Measurements from ENCODE around the gene PPM1L. TPM values are rescaled to one million over a fixed set of nuclear protein-coding genes. Genes with fewer than 3 reads are reported as not detected.

Gene PPM1L
- total and polyA plus RNA-seq, 4 experiments from 2014 or later, result 0.84 to 6.5 (median 3.4) TPM

- H3K9me3 ChIP-seq (ENCODE audit: control insufficient read depth in 1 of 2, low read length in 2 of 2), result no peaks in the 10 kb centered on the region
- POLR2A ChIA-PET (ENCODE audit: partially characterized antibody), result no interaction called here
- Mint-ChIP-seq H3K36me3 (no peaks in the 10 kb centered on the region), H3K27ac (peak overlapping the region in 1 of 7 donors; percentile 8), H3K27me3 (peaks cover 0 to 7% of the 10 kb centered on the region in 2 donors), H3K9me3 (no peaks in the 10 kb centered on the region), H3K4me3 (no peak overlapping the region), H3K4me1 (no peaks in the 10 kb centered on the region)
- H3K4me1 ChIP-seq (ENCODE audit: insufficient read depth, low read length), result no peaks in the 10 kb centered on the region
- intact Hi-C loops (cut with micrococcal nuclease), result no loop called here
- no peaks in the 10 kb centered on the region for H3K36me3 ChIP-seq (ENCODE audit: insufficient read depth, low read length)
- no peak overlapping the region for H3K4me3 ChIP-seq (ENCODE audit: low read length in 2 of 2)
- no peak for DNase-seq
- CTCF ChIA-PET (ENCODE audit: partially characterized antibody), result no interaction called here
- no peaks in the 10 kb centered on the region for H3K27me3 ChIP-seq (ENCODE audit: insufficient read depth, low read length)
- no peak overlapping the region for H3K27ac ChIP-seq (ENCODE audit: low read depth, low read length)
Measured at GRCh38 chr3:160928183-160928726, 172.2 kb downstream of the PPM1L start.

- H3K4me1 ChIP-seq (ENCODE audit: insufficient read depth, low read length), result no peaks in the 10 kb centered on the region
- H3K27ac Mint-ChIP-seq, result peak overlapping the region in 1 of 7 donors; percentile 66
- H3K4me3 ChIP-seq (ENCODE audit: low read length in 2 of 2), result no peak overlapping the region
- no peaks in the 10 kb centered on the region for H3K9me3 Mint-ChIP-seq
- intact Hi-C loops (cut with micrococcal nuclease), result no loop called here
- H3K27me3 Mint-ChIP-seq, result peaks cover 0 to 7% of the 10 kb centered on the region in 2 donors
- no peaks in the 10 kb centered on the region for H3K4me1 Mint-ChIP-seq
- no peak for DNase-seq
- no peak overlapping the region for H3K27ac ChIP-seq (ENCODE audit: low read depth, low read length)
- H3K4me3 Mint-ChIP-seq, result no peak overlapping the region
- H3K36me3 Mint-ChIP-seq, result no peaks in the 10 kb centered on the region
- ChIA-PET POLR2A (ENCODE audit: partially characterized antibody) (no interaction called here), CTCF (ENCODE audit: partially characterized antibody) (interaction anchor here (1.1 kb wide), 1 partner anchor 12 kb away, joined by 6 read pairs; no protein-coding TSS in a partner anchor)
- no peaks in the 10 kb centered on the region for H3K9me3 ChIP-seq (ENCODE audit: control insufficient read depth in 1 of 2, low read length in 2 of 2)
- H3K27me3 ChIP-seq (ENCODE audit: insufficient read depth, low read length), result no peaks in the 10 kb centered on the region
- no peaks in the 10 kb centered on the region for H3K36me3 ChIP-seq (ENCODE audit: insufficient read depth, low read length)
Measured at GRCh38 chr3:160929595-160929994, 173.6 kb downstream of the PPM1L start.

- DNase-seq, result no peak
- no peaks in the 10 kb centered on the region for H3K36me3 ChIP-seq (ENCODE audit: insufficient read depth, low read length)
- CTCF ChIA-PET (ENCODE audit: partially characterized antibody), result interaction anchor here (1.7 to 1.9 kb wide), 2 partner anchors 10 to 223 kb away, joined by 6 to 7 read pairs; no protein-coding TSS in a partner anchor
- POLR2A ChIA-PET (ENCODE audit: partially characterized antibody), result no interaction called here
- no peak overlapping the region for H3K27ac ChIP-seq (ENCODE audit: low read depth, low read length)
- Mint-ChIP-seq H3K9me3 (no peaks in the 10 kb centered on the region), H3K27ac (no peak overlapping the region), H3K36me3 (no peaks in the 10 kb centered on the region), H3K4me3 (no peak overlapping the region), H3K27me3 (peaks cover 0 to 7% of the 10 kb centered on the region in 2 donors), H3K4me1 (no peaks in the 10 kb centered on the region)
- intact Hi-C loops (cut with micrococcal nuclease), result no loop called here
- no peaks in the 10 kb centered on the region for H3K4me1 ChIP-seq (ENCODE audit: insufficient read depth, low read length)
- H3K4me3 ChIP-seq (ENCODE audit: low read length in 2 of 2), result no peak overlapping the region
- no peaks in the 10 kb centered on the region for H3K9me3 ChIP-seq (ENCODE audit: control insufficient read depth in 1 of 2, low read length in 2 of 2)
- H3K27me3 ChIP-seq (ENCODE audit: insufficient read depth, low read length), result no peaks in the 10 kb centered on the region
Measured at GRCh38 chr3:160931474-160931873, 175.4 kb downstream of the PPM1L start.

- no peaks in the 10 kb centered on the region for H3K4me1 Mint-ChIP-seq
- ChIA-PET POLR2A (ENCODE audit: partially characterized antibody) (no interaction called here), CTCF (ENCODE audit: partially characterized antibody) (interaction anchor here (1.2 kb wide), 1 partner anchor 10 kb away, joined by 3 read pairs; no protein-coding TSS in a partner anchor)
- DNase-seq, result no peak
- H3K4me3 ChIP-seq (ENCODE audit: low read length in 2 of 2), result no peak overlapping the region
- H3K27ac ChIP-seq (ENCODE audit: low read depth, low read length), result no peak overlapping the region
- no peak overlapping the region for H3K4me3 Mint-ChIP-seq
- peaks cover 0 to 3% (median 0%) of the 10 kb centered on the region in 8 donors for H3K9me3 Mint-ChIP-seq
- H3K36me3 ChIP-seq (ENCODE audit: insufficient read depth, low read length), result no peaks in the 10 kb centered on the region
- no peaks in the 10 kb centered on the region for H3K36me3 Mint-ChIP-seq
- H3K27me3 Mint-ChIP-seq, result peaks cover 0 to 7% of the 10 kb centered on the region in 2 donors
- no peaks in the 10 kb centered on the region for H3K9me3 ChIP-seq (ENCODE audit: control insufficient read depth in 1 of 2, low read length in 2 of 2)
- intact Hi-C loops (cut with micrococcal nuclease), result no loop called here
- no peaks in the 10 kb centered on the region for H3K27me3 ChIP-seq (ENCODE audit: insufficient read depth, low read length)
- H3K4me1 ChIP-seq (ENCODE audit: insufficient read depth, low read length), result no peaks in the 10 kb centered on the region
- H3K27ac Mint-ChIP-seq, result no peak overlapping the region
Measured at GRCh38 chr3:160935413-160936095, 179.5 kb downstream of the PPM1L start.

GRCh38 chr3:160941885-160942494, 186.0 kb downstream of the PPM1L start:
- Mint-ChIP-seq H3K9me3 (peaks cover 0 to 3% (median 0%) of the 10 kb centered on the region in 8 donors), H3K4me1 (peaks cover 0 to 4% (median 3%) of the 10 kb centered on the region in 4 donors), H3K4me3 (no peak overlapping the region), H3K27ac (no peak overlapping the region), H3K27me3 (no peaks in the 10 kb centered on the region), H3K36me3 (no peaks in the 10 kb centered on the region)
- DNase-seq, result peak; percentile 52 to 65 (median 58)
- Histone ChIP-seq H3K4me1 (ENCODE audit: insufficient read depth, low read length) (no peaks in the 10 kb centered on the region), H3K36me3 (ENCODE audit: insufficient read depth, low read length) (no peaks in the 10 kb centered on the region), H3K4me3 (ENCODE audit: low read length in 2 of 2) (no peak overlapping the region), H3K27ac (ENCODE audit: low read depth, low read length) (no peak overlapping the region), H3K9me3 (ENCODE audit: control insufficient read depth in 1 of 2, low read length in 2 of 2) (no peaks in the 10 kb centered on the region), H3K27me3 (ENCODE audit: insufficient read depth, low read length) (no peaks in the 10 kb centered on the region)
- intact Hi-C loops (cut with micrococcal nuclease), result loop anchor here (1.0 to 10.0 kb wide), 4 partner anchors 235 to 1057 kb away; no protein-coding TSS in a partner anchor
- POLR2A ChIA-PET (ENCODE audit: partially characterized antibody), result no interaction called here
- CTCF ChIA-PET (ENCODE audit: partially characterized antibody), result interaction anchor here (0.6 to 5.0 kb wide), 29 partner anchors 8 to 1057 kb away, joined by 3 to 72 read pairs (median 4); no protein-coding TSS in a partner anchor

- CTCF ChIA-PET (ENCODE audit: partially characterized antibody), result interaction anchor here (1.8 to 5.0 kb wide), 3 partner anchors 10 to 239 kb away, joined by 7 to 72 read pairs (median 56); no protein-coding TSS in a partner anchor
- Histone ChIP-seq H3K36me3 (ENCODE audit: insufficient read depth, low read length) (no peaks in the 10 kb centered on the region), H3K27ac (ENCODE audit: low read depth, low read length) (no peak overlapping the region), H3K27me3 (ENCODE audit: insufficient read depth, low read length) (no peaks in the 10 kb centered on the region), H3K4me3 (ENCODE audit: low read length in 2 of 2) (no peak overlapping the region), H3K4me1 (ENCODE audit: insufficient read depth, low read length) (no peaks in the 10 kb centered on the region), H3K9me3 (ENCODE audit: control insufficient read depth in 1 of 2, low read length in 2 of 2) (no peaks in the 10 kb centered on the region)
- no peaks in the 10 kb centered on the region for H3K36me3 Mint-ChIP-seq
- intact Hi-C loops (cut with micrococcal nuclease), result loop anchor here (10.0 kb wide), 1 partner anchor 1059 kb away; no protein-coding TSS in a partner anchor
- peaks cover 0 to 3% (median 0%) of the 10 kb centered on the region in 8 donors for H3K9me3 Mint-ChIP-seq
- POLR2A ChIA-PET (ENCODE audit: partially characterized antibody), result no interaction called here
- no peak overlapping the region for H3K4me3 Mint-ChIP-seq
- H3K27ac Mint-ChIP-seq, result no peak overlapping the region
- DNase-seq, result no peak
- H3K27me3 Mint-ChIP-seq, result no peaks in the 10 kb centered on the region
- H3K4me1 Mint-ChIP-seq, result peaks cover 0 to 4% (median 3%) of the 10 kb centered on the region in 4 donors
Measured at GRCh38 chr3:160943996-160944395, 188.0 kb downstream of the PPM1L start.

GRCh38 chr3:160945336-160945735, 189.3 kb downstream of the PPM1L start:
- peaks cover 5% of the 10 kb centered on the region for H3K4me1 ChIP-seq (ENCODE audit: insufficient read depth, low read length)
- DNase-seq, result no peak
- H3K4me1 Mint-ChIP-seq, result peaks cover 7 to 12% (median 9%) of the 10 kb centered on the region in 4 donors
- H3K27me3 Mint-ChIP-seq, result no peaks in the 10 kb centered on the region
- CTCF ChIA-PET (ENCODE audit: partially characterized antibody), result no interaction called here
- no peaks in the 10 kb centered on the region for H3K36me3 ChIP-seq (ENCODE audit: insufficient read depth, low read length)
- no peak overlapping the region for H3K4me3 ChIP-seq (ENCODE audit: low read length in 2 of 2)
- H3K27ac ChIP-seq (ENCODE audit: low read depth, low read length), result no peak overlapping the region
- intact Hi-C loops (cut with micrococcal nuclease), result loop anchor here (10.0 kb wide), 1 partner anchor 1061 kb away; no protein-coding TSS in a partner anchor
- no peaks in the 10 kb centered on the region for H3K27me3 ChIP-seq (ENCODE audit: insufficient read depth, low read length)
- no peaks in the 10 kb centered on the region for H3K9me3 ChIP-seq (ENCODE audit: control insufficient read depth in 1 of 2, low read length in 2 of 2)
- H3K27ac Mint-ChIP-seq, result no peak overlapping the region
- H3K4me3 Mint-ChIP-seq, result no peak overlapping the region
- no peaks in the 10 kb centered on the region for H3K36me3 Mint-ChIP-seq
- POLR2A ChIA-PET (ENCODE audit: partially characterized antibody), result no interaction called here
- H3K9me3 Mint-ChIP-seq, result no peaks in the 10 kb centered on the region

All from CD4-positive, alpha-beta memory T cell (primary cell).